ENCODE results near the gene ZFP62.

Gene ZFP62

DNA sequence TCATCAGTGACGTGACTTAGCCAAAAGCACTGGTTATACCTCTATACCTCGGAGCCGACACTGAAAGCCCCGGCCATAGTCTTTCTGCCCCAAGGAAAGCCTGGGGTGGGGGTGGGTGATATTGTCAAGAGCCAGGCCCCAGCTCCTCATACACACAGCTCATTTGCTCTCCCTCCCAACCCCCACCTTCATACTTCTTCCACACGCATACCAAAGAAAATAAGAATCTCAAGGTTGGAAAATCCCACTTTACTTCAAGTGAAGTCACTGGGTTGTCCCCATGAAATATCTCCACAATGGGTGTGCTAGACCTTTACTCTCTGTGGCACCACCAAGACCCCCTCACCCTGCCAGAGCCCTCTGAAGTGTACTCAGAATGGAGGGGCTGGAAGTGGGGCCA, 31.4 kb downstream of the ZFP62 start:
- TF ChIP-seq FOXM1 (IDR thresholded peaks at IDR 0.05; ENCODE audit: borderline replicate concordance, low read depth) (no peak), TEAD4 (IDR thresholded peaks at IDR 0.05) (no peak), TCF12 (IDR thresholded peaks at IDR 0.05; ENCODE audit: low read depth) (no peak), EGR1 (IDR thresholded peaks at IDR 0.05) (no peak), NFIC (IDR thresholded peaks at IDR 0.05) (no peak), EP300 (IDR thresholded peaks at IDR 0.05; ENCODE audit: borderline replicate concordance) (no peak), YY1 (IDR thresholded peaks at IDR 0.05; ENCODE audit: low read depth) (no peak), CEBPB (IDR thresholded peaks at IDR 0.05) (no peak), RAD21 (IDR thresholded peaks at IDR 0.05; ENCODE audit: low read depth) (no peak), CREB1 (IDR thresholded peaks at IDR 0.05; ENCODE audit: low read depth) (no peak), ZBTB7A (IDR thresholded peaks at IDR 0.05; ENCODE audit: low read depth) (no peak), TAF1 (IDR thresholded peaks at IDR 0.05; ENCODE audit: low read depth) (no peak)
- TF ChIP-seq, protein P1, sequence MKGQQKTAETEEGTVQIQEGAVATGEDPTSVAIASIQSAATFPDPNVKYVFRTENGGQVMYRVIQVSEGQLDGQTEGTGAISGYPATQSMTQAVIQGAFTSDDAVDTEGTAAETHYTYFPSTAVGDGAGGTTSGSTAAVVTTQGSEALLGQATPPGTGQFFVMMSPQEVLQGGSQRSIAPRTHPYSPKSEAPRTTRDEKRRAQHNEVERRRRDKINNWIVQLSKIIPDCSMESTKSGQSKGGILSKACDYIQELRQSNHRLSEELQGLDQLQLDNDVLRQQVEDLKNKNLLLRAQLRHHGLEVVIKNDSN (IDR thresholded peaks at IDR 0.05): no peak
- TF ChIP-seq, protein P2, sequence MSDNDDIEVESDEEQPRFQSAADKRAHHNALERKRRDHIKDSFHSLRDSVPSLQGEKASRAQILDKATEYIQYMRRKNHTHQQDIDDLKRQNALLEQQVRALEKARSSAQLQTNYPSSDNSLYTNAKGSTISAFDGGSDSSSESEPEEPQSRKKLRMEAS (IDR thresholded peaks at IDR 0.05): no peak
- TF ChIP-seq, protein P3, sequence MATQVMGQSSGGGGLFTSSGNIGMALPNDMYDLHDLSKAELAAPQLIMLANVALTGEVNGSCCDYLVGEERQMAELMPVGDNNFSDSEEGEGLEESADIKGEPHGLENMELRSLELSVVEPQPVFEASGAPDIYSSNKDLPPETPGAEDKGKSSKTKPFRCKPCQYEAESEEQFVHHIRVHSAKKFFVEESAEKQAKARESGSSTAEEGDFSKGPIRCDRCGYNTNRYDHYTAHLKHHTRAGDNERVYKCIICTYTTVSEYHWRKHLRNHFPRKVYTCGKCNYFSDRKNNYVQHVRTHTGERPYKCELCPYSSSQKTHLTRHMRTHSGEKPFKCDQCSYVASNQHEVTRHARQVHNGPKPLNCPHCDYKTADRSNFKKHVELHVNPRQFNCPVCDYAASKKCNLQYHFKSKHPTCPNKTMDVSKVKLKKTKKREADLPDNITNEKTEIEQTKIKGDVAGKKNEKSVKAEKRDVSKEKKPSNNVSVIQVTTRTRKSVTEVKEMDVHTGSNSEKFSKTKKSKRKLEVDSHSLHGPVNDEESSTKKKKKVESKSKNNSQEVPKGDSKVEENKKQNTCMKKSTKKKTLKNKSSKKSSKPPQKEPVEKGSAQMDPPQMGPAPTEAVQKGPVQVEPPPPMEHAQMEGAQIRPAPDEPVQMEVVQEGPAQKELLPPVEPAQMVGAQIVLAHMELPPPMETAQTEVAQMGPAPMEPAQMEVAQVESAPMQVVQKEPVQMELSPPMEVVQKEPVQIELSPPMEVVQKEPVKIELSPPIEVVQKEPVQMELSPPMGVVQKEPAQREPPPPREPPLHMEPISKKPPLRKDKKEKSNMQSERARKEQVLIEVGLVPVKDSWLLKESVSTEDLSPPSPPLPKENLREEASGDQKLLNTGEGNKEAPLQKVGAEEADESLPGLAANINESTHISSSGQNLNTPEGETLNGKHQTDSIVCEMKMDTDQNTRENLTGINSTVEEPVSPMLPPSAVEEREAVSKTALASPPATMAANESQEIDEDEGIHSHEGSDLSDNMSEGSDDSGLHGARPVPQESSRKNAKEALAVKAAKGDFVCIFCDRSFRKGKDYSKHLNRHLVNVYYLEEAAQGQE (IDR thresholded peaks at IDR 0.05; ENCODE audit: low read depth): no peak

DNA sequence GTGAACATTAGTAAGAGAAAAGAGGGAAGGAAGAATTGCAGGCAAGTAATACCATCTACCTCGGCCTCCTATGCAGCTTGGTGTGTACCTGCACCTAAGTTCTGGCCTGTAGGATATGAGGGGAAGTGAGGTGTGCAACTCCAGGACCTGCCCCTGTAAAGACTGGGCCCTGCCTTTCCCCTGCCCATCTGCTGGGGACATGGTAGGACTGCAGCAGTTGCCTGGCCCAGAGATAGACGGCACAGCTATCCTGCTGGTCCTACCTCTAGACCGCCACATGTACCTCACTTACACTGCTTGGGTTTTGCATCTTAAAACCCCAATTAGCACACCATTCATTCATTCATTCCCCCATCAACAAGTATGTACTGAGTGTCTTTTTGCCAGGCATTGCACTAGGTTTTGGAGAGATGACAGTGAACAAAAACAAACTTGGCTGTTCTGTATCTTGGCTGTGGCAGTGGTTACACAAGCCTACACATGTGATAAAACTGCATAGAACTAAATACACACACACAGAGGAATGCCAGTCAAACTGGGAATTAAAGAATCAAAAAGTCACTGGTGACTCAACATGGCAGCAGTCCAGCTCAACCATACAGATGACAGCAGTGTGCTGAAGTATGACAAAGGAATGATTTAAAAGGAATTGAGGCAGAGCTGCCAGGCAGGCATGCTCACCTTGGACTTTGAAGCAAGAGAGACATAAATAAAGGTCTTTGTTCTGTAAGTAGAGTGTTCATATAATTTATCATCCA, 35.1 kb downstream of the ZFP62 start:
- TF ChIP-seq ZBTB7A (IDR thresholded peaks at IDR 0.05; ENCODE audit: low read depth) (no peak), YY1 (IDR thresholded peaks at IDR 0.05; ENCODE audit: low read depth) (no peak; the same call in 1 of the 2 replicates), CREB1 (IDR thresholded peaks at IDR 0.05; ENCODE audit: low read depth) (no peak), CEBPB (IDR thresholded peaks at IDR 0.05) (no peak; the same call in 1 of the 2 replicates), FOXM1 (IDR thresholded peaks at IDR 0.05; ENCODE audit: borderline replicate concordance, low read depth) (peak; percentile 49; the same call in 1 of the 2 replicates), RAD21 (IDR thresholded peaks at IDR 0.05; ENCODE audit: low read depth) (no peak), TEAD4 (IDR thresholded peaks at IDR 0.05) (peak; percentile 80), TAF1 (IDR thresholded peaks at IDR 0.05; ENCODE audit: low read depth) (no peak), NFIC (IDR thresholded peaks at IDR 0.05) (peak; percentile 97), TCF12 (IDR thresholded peaks at IDR 0.05; ENCODE audit: low read depth) (peak; percentile 91), EGR1 (IDR thresholded peaks at IDR 0.05) (no peak), EP300 (IDR thresholded peaks at IDR 0.05; ENCODE audit: borderline replicate concordance) (peak; percentile 82; the same call in 1 of the 2 replicates)
- TF ChIP-seq, protein P2 (IDR thresholded peaks at IDR 0.05): peak; percentile 79
- TF ChIP-seq, protein P3 (IDR thresholded peaks at IDR 0.05; ENCODE audit: low read depth): no peak
- TF ChIP-seq, protein P1 (IDR thresholded peaks at IDR 0.05): 0 out of 2 replicates have a peak, but pooled peaks have one; percentile 28

DNA sequence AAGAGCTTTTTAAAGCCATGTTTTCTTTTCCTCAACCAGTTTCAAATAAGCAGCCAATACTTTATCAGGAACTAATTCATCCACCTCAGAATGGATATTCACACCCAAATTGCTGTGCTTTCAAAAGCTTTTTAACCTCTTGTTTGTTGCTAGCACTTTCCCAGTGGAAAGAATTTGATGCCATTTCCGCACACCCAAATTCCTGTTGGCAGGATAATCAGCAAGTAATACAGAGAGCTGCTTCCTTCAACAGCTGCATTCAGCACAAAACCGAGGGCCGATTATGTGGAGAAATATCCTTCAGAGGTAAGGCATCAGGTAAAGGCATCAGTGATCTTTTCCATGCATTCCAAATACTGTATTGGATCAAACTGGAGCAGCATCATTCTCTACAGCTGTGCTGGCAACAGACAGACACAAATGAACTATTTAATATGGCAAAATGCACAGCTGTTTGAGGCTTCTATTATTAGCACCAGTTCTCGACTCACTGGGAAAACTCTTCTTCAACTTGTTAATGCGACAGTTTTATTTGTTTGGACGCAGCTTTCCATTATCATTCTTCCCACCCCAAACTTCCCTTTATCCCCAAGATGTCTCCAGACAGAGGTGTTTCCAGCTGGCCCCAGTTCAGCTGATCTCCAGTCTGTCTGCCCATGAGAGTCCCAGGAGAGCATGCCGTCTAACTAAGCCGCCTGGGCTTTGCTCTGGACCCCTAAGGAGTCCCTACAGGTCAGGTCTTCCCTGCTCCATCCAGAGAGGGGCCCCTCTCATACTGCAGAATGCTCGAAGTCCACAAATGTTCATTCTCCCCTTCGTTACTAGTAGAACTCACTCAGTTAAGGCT, 36.2 kb downstream of the ZFP62 start:
- TF ChIP-seq EGR1 (IDR thresholded peaks at IDR 0.05) (no peak), RAD21 (IDR thresholded peaks at IDR 0.05; ENCODE audit: low read depth) (no peak), CREB1 (IDR thresholded peaks at IDR 0.05; ENCODE audit: low read depth) (no peak), TEAD4 (IDR thresholded peaks at IDR 0.05) (no peak), FOXM1 (IDR thresholded peaks at IDR 0.05; ENCODE audit: borderline replicate concordance, low read depth) (no peak), TCF12 (IDR thresholded peaks at IDR 0.05; ENCODE audit: low read depth) (no peak), NFIC (IDR thresholded peaks at IDR 0.05) (no peak), EP300 (IDR thresholded peaks at IDR 0.05; ENCODE audit: borderline replicate concordance) (no peak), YY1 (IDR thresholded peaks at IDR 0.05; ENCODE audit: low read depth) (no peak), TAF1 (IDR thresholded peaks at IDR 0.05; ENCODE audit: low read depth) (no peak)
- TF ChIP-seq, protein P3 (IDR thresholded peaks at IDR 0.05; ENCODE audit: low read depth): no peak
- TF ChIP-seq, protein P2 (IDR thresholded peaks at IDR 0.05): no peak
- TF ChIP-seq, protein P1 (IDR thresholded peaks at IDR 0.05): no peak
